DOHH2 (cell line): Measurements from ENCODE around the gene ABHD14A.

Experiments
- CTCF ChIP-seq: fragments of 200-600 bp; sonication (generic); IDR thresholded peaks from one replicate; pipeline ENCODE4 v1.5.1; 2014; ENCODE audit warnings: antibody characterized with exemption, mild to moderate bottlenecking, low read depth, low read length; ENCODE audit not compliant: poor library complexity, severe bottlenecking
- EZH2phosphoT487 ChIP-seq: fragments of 200-600 bp; sonication (generic); IDR thresholded peaks from 2 replicates; pipeline ENCODE4 v1.6.1; 2017; ENCODE audit warnings: borderline replicate concordance, mild to moderate bottlenecking, antibody characterized with exemption, low read length, moderate library complexity, mixed read lengths

DNA sequence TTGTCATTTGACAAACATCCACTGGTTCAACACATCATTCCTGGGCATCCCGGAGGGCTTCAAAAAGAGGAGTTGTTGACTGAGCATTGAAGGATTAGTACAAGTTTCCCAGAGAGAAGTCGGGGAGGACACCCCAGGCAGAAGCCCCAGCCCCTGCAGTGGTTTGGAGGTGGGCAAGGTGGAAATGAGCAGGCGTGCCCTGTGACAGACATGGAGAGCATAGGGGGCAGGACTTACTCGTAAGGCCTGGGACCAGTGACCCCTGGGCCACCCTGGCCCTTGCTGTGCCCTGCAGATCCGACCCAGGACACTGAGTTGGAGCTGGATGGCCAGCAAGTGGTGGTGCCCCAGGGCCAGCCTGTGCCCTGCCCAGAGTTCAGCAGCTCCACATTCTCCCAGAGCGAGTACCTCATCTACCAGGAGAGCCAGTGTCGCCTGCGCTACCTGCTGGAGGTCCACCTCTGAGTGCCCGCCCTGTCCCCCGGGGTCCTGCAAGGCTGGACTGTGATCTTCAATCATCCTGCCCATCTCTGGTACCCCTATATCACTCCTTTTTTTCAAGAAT, 26.8 kb upstream of the ABHD14A start:
- no peak for TF ChIP-seq CTCF
- no peak for TF ChIP-seq EZH2phosphoT487
